Epidermal melanocyte (primary cell): ENCODE measurements around the gene BNC2.
"Not testable (repeated sequence)": the region's sequence is repeated elsewhere in the genome, so short reads cannot be mapped to it uniquely, and the experiment has no call there.

ENCODE experiments used
- DNase-seq: peaks from one replicate; pipeline ENCODE4 v3.0.0; 2011; ENCODE audit warnings: low spot score; ENCODE audit not compliant: insufficient read length

Gene BNC2

GRCh38 chr9:16544842-16545241 is 325.6 kb downstream of the BNC2 start:
- DNase-seq, result no peak

GRCh38 chr9:16543686-16544085 is 326.8 kb downstream of the BNC2 start:
- no peak for DNase-seq

- DNase-seq, result no peak
These were observed 327.2 kb downstream of the BNC2 start for GRCh38 chr9:16543225-16543624.

GRCh38 chr9:16542290-16542689 is 328.2 kb downstream of the BNC2 start:
- DNase-seq, result no peak

GRCh38 chr9:16540743-16541613 is 329.5 kb downstream of the BNC2 start:
- no peak for DNase-seq

DNA sequence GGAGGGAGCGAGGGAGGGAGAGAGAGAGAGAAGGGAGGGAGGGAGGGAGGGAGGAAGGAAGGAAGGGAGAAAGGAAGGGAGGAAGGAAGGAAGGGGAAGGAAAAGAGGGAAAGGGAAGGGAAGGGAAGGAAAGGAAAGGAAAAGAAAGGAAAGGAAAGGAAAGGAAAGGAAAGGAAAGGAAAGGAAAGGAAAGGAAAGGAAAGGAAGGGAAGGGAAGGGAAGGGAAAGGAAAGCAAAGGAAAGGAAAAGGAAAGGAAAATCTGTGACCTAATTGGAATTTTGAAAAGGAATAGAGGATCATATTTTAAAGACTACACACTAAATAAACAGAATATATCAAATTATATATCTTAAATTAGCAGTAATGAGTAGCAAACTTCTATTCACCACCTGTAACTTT is 330.8 kb downstream of the BNC2 start:
- not testable (repeated sequence) for DNase-seq

DNA sequence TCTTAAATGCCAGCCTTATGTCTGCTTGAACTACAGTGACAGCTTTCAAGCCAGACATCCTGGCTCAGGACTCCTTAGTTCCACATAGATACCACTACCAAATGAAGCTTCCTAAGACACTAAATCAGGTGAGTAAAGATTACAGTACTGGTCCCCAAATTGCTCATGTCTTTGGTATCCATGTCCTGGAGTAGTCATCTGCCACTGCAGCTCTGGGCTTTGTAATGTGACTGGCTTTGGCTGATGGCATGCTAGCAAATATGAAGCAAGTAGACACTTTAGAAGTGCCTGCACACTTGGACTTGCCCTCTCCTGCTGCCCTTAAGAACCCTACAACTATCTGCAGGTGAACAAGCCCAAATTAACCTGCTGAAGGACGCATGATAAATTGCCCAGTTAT is 334.9 kb downstream of the BNC2 start:
- no peak for DNase-seq

DNA sequence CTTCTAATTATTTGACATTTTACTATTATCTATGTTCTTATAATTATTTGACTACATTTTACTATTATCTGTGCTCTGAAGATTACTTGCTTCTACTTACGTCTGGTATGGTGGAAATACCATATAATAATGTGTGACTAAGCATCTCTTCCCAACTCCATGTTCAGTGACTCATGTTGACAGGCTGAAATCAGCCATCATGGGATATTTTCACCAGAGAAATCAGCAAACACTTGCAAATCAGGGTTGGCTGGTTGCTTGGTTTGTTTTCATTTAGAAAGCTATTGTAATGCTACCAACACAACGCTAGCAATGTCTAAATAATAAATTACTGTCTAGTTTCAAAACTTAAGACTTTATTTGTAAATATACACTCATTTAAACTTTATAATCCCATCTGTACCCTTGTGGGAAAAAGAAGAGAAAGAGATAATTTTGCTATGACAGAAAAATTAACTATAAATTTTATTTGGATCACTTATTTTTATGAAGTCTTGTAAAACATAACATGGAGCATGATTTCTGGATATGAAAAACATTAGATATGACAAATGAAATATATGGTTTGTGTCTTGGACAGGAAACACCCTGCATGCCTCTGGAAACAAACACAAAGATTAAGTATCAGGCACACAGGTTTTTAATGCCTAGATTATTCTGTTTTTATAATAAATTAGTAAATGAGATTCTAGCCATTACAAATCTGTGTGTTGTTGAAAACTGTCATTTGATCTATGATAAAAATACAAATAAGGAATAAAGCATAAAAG is 337.6 kb downstream of the BNC2 start:
- DNase-seq, result no peak

- DNase-seq, result no peak
These were observed 338.2 kb downstream of the BNC2 start for GRCh38 chr9:16532272-16532671.

DNA sequence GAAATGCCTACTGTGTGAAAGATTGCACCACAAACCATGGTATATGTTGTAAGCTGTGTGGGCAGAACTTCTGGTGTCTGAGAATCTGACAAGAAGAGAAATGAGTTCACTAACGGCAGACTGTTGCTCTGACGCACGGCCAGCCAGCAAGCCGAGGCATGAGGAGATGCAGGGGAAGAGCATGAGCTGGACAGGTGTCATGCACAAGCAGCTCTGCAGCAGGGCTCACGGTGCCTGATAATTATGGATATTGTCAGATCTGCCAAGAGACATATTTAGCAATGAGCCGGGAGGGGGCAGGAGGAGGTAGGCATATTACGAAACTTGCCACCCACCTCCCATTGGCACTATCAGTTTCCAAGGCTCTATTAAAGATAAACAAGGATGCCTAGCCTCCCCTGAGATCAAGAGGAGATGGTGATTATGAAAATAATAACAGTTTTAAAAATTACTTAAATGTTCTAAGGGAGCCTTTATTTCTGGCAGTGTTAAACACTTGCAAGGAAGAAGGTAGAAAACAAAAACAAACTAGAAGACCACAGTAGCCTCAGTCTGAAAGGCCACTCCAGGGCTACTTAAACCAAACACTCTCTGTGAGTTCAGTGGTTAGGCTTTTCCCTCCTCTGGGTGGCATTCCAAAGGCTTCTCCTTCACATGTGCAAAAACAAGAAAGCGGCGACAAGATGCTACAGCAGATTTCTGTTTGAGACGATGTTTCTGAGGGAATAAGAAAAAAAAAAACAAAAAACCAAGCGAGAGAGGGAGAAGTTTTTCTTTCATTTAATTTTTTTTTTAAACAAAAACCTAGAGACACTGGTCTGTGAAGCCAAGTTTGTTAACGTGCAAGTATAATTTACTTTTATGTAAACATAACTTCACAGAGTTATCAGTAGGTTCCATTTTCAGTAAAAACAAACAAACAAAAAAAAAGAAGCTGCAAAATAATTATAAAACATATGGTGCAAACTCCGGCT is 339.5 kb downstream of the BNC2 start:
- no peak for DNase-seq

GRCh38 chr9:16527573-16527972 is 342.9 kb downstream of the BNC2 start:
- DNase-seq, result no peak

- no peak for DNase-seq
These were observed 344.1 kb downstream of the BNC2 start for GRCh38 chr9:16526380-16526779.

GRCh38 chr9:16524823-16525222 is 345.6 kb downstream of the BNC2 start:
- no peak for DNase-seq

DNA sequence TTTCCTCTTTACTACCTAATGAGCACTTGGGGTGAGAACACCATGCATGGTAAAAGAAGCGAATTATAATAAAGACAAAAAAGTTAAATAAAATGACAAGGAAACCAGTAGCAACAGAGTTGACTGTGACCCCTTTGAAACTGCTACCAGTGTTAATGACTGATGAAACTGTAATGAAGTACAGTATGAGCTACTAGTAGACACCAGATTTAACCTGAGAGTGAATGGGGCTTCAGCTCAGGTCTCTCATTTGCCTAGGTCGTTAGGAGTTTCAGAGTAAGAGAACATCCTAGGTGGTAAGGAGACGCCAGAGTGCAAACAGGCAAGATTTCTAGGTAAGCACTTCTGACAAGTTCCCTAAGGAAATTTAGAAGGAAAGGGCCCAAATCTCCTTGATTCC is 346.4 kb downstream of the BNC2 start:
- no peak for DNase-seq

- DNase-seq, result peak; percentile 65
These were observed 348.5 kb downstream of the BNC2 start for GRCh38 chr9:16521868-16522411.

DNA sequence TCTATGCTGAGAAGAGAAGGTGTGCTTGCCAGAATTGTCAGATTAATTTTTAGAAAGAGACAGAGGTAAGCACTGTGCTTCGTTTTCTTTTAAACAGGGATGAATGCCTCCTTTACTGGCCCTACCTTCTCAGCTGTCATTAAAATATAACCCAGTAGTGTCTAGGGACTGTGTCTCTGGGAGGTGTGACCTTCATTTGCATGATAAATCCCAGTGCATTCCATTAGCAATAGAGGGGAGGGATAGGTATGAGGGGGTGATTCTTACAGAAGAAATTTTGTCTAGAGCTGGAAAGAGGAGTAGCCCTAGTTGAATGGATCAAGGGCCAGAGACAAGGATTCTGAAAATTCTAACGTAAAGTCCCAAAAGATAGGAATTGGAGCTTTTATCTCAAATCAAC is 351.5 kb downstream of the BNC2 start:
- DNase-seq, result no peak

DNA sequence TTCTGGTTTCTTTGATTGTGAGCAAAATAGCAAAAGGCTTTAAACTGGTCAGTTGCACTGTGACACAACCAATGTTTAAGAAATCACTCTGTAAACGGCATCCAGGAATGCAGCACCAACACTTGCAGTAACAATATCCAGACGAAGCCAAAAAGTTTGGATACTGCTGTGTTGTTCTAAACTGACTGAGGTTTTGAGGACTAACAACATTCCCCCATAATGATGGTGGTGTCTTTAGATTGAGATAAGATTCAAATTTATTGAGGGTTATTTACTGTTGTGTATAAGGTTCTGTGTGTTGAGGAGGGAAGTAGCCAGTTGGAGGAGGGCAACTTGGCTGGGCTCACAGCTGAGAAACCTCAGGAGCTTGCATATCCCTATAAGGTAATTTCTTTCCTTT is 353.6 kb downstream of the BNC2 start:
- DNase-seq, result no peak

DNA sequence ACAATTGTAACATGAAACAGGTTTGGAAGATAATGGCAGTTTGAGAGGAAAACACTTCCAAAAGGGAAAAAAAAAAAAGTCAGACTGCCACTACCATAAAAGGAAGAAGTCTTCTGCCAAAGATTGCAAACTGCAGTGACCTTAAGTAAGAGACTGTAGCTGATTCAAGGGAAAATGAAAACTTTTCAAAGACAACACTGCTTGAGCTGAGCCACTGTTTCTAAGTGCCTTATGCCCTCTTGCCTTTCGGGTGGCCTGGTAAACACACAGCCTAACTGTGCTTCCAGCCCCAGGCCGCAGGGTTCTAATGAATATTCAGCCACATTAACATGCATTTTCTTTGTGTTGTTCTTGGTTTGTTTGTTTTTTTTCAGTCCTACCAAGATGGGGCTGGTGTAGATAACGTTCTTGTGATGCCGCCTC is 354.6 kb downstream of the BNC2 start:
- peak; percentile 16 for DNase-seq

- no peak for DNase-seq
These were observed 355.3 kb downstream of the BNC2 start for GRCh38 chr9:16515207-16515606.

DNA sequence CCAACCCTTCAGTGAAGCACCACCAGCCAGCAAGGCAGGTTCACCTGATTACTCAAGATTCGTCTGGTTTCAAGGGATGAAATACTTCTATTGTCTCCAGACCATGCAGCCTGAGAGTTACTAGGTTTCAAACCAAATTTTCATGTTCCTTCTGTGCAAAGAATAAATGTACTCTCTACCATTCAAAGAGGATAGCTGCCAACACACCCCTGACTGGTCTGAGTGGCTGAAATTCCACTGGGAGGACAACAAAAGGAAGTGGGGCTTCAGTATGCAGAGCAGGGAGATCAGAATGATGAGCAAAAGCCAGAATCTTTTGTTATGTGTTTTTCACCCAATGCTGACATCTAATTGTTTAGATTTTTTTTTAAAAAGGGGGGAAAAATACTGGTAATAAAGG is 356.3 kb downstream of the BNC2 start:
- DNase-seq, result no peak

GRCh38 chr9:16512281-16512680 is 358.2 kb downstream of the BNC2 start:
- no peak for DNase-seq
